ENCODE measurements around the gene NEUROG1.
"Not testable (repeated sequence)": the region's sequence is repeated elsewhere in the genome, so short reads cannot be mapped to it uniquely, and the experiment has no call there.

NEUROG1 gene

DNA sequence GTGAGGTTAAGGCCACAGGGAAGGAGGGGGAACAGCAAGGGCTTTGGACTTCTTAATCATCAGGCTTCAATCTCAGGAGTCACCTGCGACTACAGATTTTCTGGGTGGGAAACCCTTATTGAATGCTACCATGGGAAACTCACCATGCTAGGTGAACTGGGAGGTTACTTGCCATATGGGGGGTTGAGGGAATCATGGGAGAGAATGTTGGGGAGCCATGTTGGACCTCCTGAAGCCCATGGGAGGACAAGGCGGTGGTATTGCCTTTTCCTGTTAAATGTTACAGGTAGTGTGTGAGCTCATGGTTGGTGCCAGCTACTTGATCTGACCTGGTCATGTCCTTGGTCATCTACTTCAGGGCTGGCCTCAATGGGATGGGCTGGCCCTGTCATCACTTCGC lies 31.4 kb downstream of the NEUROG1 start:
- DNase-seq: no peak
- in situ Hi-C loops (cut with MboI; ENCODE audit: low pct_unique_long_range_greater_than_20kb, low sequenced_read_pairs): no loop called here

DNA sequence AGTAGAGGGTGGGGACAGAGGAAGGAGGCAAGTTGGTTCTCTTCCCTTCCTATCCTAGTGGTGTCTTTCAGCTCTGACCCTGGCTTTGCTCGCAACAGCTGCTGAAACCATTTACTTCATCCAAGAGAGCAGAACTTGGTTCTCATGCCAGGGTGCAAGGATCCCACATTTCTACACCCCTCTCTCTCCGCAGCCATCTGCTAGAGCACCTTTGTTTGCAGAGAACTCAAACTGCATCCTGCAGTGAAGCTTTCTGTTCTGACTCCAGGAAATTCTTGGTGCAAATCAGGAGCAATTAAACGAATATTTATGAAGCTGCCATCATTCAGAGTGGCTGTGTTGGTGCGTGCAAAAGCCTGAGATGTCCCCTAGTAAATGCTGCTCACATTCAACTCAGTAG lies 31.9 kb downstream of the NEUROG1 start:
- in situ Hi-C loops (cut with MboI; ENCODE audit: low pct_unique_long_range_greater_than_20kb, low sequenced_read_pairs): no loop called here
- DNase-seq: no peak

DNA sequence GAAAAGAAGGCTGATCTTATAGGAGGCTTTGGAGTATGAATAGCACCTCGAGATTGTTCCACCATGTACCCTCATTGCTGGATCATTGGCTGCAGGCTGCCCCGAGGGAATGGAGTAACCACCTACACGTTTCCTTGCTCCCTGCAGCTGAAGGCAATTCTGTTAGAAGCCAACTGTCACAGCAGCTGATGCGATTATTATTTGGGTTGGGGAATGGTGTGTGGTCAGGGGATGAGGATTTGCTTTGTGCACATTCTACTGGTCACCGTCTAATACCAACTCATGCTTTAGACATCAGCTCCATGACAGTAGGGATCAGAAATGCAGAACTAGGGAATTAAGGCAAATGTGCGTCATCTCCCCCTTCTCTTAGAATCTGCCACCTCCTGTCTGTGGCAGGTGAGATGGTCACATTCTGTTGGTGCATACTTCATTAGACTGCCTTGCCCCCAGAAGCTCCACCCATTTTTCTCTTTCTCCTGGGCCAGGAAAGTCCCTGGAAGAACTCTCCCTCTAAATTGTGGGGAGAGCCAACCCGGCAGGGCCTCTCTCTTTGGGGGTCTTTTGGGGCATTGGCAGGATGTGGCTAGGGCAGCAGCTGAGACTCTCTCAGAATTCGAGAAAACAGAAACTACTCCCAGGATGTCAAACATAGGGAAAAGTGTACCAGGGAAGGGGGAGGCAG lies 32.8 kb downstream of the NEUROG1 start:
- in situ Hi-C loops (cut with MboI; ENCODE audit: low pct_unique_long_range_greater_than_20kb, low sequenced_read_pairs): no loop called here
- DNase-seq: no peak

DNA sequence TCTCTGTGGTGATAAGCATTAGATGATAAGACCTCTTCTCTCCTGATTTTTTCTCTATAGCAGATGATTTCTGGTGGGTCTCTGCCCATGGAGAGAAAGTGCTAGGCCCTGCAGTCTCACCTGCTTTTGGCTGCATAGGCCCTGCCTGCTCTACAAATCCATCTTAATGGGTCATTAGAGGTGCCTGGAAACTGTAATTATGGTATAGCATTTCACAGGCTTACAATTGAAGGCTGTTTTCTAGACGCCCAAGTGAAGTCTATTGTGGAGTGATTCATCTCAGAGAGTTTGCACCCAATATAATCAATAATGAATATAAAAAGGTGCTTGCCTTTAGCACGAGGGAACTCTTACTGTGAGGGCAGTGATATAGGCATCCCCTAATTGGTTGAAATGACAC lies 33.8 kb downstream of the NEUROG1 start:
- in situ Hi-C loops (cut with MboI; ENCODE audit: low pct_unique_long_range_greater_than_20kb, low sequenced_read_pairs): no loop called here
- DNase-seq: no peak

DNA sequence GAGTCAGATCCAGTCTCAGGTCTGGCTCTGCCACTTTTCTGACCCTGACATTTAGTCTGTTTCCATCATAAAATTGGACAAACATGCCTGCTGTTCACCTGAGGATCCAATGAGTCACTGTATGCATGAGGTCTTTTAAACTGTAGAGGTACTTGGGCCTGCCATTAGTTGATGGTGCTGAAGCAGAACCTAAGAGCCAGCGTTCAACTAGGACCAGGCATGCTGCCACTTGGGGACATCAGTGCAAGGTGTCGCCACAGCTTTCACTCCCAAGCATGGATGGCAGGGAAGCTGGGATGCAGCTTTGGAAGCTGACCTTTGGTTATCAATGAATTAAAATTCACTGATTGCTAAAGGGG lies 37.1 kb downstream of the NEUROG1 start:
- in situ Hi-C loops (cut with MboI; ENCODE audit: low pct_unique_long_range_greater_than_20kb, low sequenced_read_pairs): no loop called here
- no peak for DNase-seq

DNA sequence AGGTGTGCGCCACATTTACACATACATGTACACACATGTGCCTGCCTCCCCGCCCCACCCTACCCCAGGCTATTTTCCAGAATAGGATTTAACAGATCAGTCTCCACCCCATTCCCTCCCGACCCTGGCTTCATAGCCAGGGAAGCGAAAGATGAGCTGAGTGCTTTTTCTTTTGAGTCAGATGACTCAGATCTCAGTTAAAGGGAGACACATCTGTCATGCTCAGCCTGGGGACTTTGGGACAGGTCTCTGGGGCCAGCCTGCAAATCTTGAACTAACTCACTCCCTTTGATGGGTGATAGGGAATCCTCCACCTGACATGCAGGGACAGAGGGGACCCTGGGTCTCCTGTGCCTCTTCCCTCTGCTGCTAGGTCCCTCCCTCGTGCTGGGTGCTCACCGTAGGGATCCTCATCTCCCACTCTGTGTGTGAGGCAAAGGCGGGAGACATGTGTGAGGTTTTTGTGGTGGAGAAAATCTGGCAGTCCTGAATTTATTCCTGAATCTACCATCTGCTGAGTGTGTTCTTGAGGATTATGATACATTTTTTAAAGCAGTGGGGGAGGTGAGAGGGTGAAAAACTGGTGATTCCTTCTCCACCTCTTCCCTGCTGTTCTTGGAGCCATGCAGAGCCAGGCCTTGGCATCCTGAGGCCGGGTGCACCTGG lies 37.7 kb downstream of the NEUROG1 start:
- in situ Hi-C loops (cut with MboI; ENCODE audit: low pct_unique_long_range_greater_than_20kb, low sequenced_read_pairs): no loop called here
- no peak for DNase-seq

DNA sequence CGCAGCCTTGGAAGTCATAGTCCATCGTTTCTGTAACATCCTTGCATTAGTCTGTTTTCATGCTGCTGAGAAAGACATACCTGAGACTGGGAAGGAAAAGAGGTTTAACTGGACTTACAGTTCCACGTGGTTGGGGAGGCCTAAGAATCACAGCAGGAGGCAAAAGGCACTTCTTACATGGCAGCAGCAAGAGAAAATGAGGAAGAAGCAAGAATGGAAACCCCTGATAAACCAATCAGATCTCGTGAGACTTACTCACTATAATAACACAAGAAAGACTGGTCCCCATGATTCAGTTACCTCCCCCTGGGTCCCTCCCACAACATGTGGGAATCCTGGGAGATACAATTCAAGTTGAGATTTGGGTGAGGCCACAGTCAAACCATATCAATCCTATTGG lies 40.2 kb downstream of the NEUROG1 start:
- in situ Hi-C loops (cut with MboI; ENCODE audit: low pct_unique_long_range_greater_than_20kb, low sequenced_read_pairs): not testable (repeated sequence)
- DNase-seq: peak; percentile 78

DNA sequence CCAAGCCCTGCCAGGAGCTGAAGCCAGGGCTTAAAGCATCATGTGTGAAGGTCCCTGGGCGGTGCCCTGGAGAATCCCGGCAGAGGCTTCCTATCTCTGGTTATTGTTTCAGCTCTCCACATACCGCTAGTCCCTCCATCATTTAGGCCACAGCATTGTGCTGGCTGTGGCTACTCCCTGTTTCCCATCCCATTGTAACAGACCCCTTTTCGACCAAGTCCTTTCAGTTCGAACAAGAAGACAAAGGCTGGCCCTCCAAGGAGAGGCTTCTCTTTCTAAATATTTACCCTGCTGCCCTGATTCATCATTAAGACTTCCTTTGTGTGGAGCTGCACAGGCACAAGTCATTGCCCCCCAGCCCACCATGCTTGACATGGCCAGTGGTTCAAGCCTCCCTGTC lies 41.6 kb downstream of the NEUROG1 start:
- in situ Hi-C loops (cut with MboI; ENCODE audit: low pct_unique_long_range_greater_than_20kb, low sequenced_read_pairs): no loop called here
- DNase-seq: no peak

DNA sequence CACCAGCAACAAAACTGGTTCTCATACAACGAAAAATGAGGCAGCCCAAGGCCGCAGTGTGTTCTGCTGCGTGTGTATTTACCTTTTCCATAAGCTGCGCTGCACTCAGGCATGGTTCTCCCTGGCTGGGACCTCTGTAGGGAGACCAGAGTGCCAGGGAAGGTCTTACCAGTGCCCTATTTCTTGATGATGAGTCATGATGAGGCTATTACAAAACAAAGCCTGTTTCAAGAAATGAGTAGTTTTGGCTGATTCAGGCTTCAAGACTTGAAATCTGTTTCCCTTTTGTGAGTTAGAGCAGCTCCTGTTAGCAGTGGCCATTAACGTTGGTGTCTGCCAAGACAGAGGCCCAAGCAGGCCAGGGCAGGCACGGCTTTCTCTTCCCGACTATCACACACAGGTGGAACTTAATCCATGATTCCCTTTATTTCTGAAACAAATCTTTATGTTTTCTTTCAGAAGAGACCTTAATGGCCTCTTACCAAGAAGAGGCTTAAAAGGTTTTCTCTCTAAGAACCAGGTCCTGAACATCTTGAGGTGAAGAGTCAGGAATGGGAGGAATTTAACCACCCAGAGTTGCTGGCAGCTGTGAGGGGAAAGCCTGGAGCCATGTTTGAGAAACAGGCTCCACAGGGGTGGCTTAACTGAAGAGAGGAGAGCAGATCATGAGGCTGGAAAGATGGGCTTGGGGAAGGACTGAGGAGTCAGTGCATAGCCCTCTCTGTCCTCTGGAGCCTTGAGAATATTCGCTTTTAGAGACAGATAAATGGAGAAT lies 42.2 kb downstream of the NEUROG1 start:
- peak; percentile 35 for DNase-seq

DNA sequence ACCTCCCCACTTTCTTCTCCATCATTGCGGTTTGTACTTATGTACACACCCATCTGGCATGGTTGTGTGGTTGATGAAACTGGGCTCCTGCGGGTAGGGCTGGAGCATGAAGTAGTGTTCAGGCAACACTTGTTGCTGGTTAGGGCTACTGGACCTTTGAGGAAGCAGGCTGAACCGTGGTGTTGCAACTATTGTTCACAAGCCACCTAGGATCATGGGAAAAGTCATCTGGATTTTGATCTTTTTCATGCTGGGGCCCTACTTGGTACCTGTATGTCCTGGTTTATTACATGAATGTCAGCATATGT lies 43.5 kb downstream of the NEUROG1 start:
- in situ Hi-C loops (cut with MboI; ENCODE audit: low pct_unique_long_range_greater_than_20kb, low sequenced_read_pairs): no loop called here
- DNase-seq: no peak

More for the DNA sequence above, 42.2 kb downstream of the NEUROG1 start:
- in situ Hi-C loops (cut with MboI; ENCODE audit: low pct_unique_long_range_greater_than_20kb, low sequenced_read_pairs): no loop called here

DNA sequence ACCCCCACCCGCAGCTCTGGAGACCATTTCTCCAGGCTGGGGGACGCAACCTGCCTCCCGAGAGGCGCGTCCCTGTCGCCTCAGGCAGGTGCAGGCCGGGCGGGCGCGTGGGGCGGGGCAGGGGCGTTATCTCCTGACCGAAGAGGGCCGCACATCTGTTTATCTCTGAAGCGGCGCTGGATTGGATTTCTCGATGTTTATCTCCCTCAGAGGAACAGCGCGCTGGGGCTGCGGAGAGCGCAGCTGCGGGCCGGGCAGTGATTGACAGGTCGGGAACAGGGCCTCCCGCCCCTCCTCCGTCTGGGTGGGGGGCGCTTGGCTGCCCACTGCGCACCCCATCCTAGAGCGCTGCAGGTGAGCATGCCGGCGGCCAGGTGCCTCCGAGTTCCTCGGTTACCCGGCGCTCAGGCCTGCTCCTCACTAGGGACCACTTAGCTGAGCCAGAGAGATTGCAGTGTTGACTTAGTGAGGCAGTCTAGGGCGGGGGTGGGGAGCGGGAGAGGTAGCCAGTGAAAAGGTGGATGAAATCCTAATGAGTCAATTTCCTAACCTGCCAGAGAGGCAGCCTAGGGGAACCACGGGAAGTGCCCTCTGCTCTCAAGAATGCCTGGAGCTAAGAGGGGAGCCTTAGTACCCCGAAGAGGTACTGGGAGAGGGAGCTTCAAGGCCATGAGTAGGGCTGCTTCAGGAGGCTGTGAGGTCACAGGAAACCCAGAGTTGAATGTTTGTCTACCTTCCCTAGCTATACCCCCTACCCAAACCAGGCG lies 44.0 kb downstream of the NEUROG1 start:
- in situ Hi-C loops (cut with MboI; ENCODE audit: low pct_unique_long_range_greater_than_20kb, low sequenced_read_pairs): no loop called here
- DNase-seq: no peak

DNA sequence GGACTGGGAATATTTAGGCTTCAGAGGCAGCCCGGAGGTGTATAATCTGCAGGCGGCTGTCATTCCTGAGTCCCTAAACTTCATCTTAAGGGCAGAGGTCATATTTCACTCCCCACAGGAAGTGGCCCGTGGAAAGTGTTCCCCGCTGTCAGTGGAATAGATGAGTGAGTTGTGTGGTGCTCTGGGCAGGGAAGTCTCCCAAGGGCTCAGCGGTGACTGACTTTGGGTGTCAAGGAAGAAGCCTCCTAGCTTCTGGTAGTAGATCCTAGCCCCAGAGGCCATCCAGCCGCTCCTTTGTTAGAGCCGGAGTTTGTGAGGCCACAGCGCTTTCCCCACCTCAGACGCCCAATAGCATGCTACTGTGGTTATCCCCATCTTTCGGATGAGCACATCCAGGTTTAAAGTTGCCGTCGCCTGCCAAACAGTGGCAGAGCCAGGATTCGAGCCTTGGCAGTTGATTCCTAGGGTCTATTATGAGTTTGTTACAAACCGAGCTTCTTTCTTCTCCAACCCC lies 44.7 kb downstream of the NEUROG1 start:
- in situ Hi-C loops (cut with MboI; ENCODE audit: low pct_unique_long_range_greater_than_20kb, low sequenced_read_pairs): no loop called here
- no peak for DNase-seq

DNA sequence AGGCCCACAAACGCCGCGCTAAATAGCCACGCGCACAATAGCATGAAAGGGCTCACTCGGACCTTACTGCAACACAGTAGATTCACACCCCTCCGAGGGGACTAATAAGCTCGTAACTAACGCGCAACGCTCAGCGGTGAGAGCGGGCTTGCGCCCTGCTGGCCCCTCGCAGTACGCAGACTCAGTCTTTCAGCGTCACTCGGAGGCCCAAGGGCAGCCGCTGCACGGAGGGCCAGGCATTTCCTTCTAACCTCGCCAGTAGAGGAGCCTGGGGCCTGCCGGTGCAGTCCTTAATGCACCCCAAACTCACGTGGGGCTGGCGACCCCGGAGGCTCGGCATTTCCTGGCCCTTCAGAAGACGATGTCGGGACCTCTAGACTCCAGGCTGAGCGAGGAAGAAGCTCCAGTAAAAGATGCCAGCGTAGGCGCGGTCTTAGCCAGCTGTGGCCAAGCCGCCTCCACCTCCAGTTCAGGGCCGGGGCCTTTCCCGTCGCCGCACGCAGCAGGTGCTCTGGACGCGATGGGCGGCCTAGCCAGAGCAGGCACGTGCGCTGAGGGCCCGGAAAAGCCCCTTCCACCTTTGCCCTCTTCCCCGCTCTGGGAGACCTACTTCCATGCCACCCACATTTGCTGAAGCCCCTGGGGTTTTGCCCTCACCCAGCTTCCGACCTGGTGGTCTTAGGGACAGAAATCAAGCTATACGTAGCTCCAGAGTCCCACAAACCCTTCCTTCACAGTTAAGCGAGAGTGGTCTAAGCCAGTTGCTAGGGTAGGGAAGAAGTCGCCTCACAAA lies 45.3 kb downstream of the NEUROG1 start:
- no peak for DNase-seq
- in situ Hi-C loops (cut with MboI; ENCODE audit: low pct_unique_long_range_greater_than_20kb, low sequenced_read_pairs): no loop called here

DNA sequence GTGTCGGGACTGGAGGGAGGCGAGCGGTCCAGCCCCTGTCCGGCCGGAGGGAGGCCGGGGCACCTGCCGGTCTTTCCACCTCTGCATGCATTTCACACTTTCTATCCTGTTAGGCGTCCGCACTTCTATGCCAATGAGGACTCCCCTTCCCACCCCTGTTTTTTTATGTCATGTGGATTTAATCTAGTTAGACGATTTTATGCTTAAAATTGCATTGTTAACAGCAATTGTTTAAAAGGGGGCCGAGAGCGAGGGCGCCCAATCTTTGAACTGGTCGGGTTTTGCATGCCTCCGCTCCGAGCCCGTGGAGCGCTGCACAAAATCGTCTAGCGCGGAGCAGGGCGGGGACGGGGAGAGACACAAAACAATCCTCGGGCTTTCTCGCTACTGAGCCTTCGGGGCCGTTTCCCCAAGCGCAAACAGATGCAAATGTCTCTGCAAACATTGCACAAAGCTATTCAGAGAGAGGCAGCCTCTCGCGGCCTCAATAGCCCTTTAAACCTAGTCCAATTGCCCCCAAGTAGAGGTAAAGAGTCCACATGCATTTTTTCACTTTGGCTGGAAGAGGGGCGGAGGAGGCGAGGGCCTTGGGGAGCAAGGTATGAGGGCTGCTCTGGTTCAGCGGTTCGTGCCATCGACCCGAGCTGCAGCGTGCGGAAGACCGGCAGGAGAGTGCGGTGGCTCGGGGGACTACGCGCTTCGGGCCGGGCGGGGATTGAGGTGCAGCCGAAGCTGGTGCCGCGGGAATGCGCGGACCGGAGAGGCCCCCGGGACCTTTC lies 46.1 kb downstream of the NEUROG1 start:
- DNase-seq: no peak
- in situ Hi-C loops (cut with MboI; ENCODE audit: low pct_unique_long_range_greater_than_20kb, low sequenced_read_pairs): no loop called here

DNA sequence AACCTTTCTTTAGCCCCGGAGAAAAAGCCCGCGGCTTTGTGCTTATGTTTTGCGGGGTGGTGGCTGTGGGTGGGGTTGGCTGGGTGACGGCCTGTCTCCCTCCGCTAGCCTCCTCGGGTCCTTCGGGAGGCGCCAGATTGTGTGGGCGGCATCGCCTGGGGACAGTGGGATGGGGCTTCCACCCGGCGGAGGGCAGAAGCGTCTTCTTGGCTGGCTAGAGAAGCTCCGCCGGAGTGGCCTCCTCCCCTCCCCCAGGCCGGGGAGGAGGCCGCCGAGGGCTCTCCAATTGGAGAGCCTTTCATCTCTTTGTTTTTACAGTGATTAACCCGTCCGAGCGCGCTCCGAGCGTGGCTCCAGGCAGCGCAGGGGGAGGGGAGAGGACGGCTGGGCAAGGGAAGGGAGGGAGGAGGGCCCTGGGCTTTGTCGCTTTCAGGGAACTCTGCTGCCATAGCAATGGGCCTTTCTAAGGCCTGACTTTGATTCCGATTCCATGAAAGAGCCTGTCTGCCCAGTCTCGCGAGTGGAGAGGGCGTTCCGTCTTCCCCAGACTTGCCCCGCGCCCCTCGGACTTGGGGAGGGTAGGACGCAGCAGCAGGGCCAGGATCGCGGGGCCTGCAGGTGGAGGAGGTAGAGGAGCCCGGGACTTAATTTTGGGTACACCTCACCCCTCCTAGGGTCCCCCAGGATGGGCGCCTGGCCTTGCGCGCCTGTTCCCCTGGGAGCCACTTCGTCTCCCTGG lies 46.9 kb downstream of the NEUROG1 start:
- in situ Hi-C loops (cut with MboI; ENCODE audit: low pct_unique_long_range_greater_than_20kb, low sequenced_read_pairs): no loop called here
- no peak for DNase-seq

DNA sequence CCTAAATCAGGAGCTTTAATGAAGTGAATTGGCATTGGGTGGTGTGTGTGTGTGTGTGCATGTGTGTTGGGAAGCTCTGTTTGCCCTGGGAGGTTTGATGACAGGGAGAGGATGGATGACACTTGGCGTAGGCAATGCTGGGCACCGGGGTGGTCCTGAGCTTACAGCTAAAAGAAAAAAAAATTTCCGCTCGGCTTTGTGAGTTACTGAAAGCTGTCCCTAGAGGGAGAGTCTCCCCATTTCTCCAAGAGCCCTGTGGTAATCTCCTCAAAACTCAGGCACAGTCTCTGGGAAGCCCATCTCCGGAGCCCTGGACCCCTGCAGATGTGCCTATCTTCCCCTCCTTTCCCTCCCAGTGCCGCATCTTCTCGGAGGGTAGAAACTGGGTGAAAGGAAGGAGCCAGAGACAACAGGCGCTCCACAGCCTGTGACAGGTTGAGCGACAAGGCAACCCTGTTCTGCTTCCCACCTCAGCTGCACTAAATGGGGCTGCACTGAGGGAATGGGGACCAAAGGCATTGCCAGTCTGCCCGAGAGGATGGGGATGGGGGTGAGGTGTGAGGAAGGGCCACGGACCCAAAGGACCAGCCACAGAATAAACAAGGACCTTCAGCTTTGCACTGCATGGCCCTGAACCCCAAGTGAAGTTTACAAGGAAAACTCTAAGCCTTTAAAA lies 47.8 kb downstream of the NEUROG1 start:
- in situ Hi-C loops (cut with MboI; ENCODE audit: low pct_unique_long_range_greater_than_20kb, low sequenced_read_pairs): no loop called here
- no peak for DNase-seq

DNA sequence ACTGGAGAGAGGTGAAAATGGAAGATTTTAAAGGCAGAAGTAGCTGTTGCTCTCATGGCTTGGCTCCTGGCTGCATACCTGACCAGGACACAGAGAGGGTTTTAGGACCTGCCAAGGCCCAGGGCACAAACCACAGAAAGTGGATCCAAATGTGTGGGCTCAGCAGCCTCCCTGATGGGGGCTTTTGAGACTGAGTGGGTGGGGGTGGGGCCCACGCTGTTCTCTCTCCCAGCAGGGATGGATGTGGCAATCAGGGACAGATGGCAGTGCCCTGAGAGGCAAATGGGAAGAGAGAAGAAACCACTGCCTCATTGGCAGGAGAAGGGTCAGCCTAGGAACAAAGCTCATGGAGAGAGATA lies 48.7 kb downstream of the NEUROG1 start:
- in situ Hi-C loops (cut with MboI; ENCODE audit: low pct_unique_long_range_greater_than_20kb, low sequenced_read_pairs): no loop called here
- no peak for DNase-seq
